Activated T-cell treated with anti-CD3 and anti-CD28 coated beads for 24 hours (primary cell): Measurements from ENCODE around the gene KPTN.

Experiments used
- DNase-seq: peaks from one replicate; pipeline ENCODE4 v3.0.0-alpha.2; 2020; ENCODE audit warnings: low read depth

Gene KPTN

GRCh38 chr19:47483800-47484690 lies at the start of gene KPTN:
KPTN (minus strand) TSS chr19:47484219; CDS start chr19:47484160, 59 bp downstream.
- DNase-seq: peak; percentile 84

- DNase-seq: no peak
These were observed 47.8 kb upstream of the KPTN start for GRCh38 chr19:47531640-47532387.

GRCh38 chr19:47529018-47529742 lies 45.2 kb upstream of the KPTN start:
- DNase-seq: no peak

GRCh38 chr19:47526798-47527197 lies 42.8 kb upstream of the KPTN start:
- DNase-seq: no peak

GRCh38 chr19:47523473-47523872 lies 39.5 kb upstream of the KPTN start:
- no peak for DNase-seq

- DNase-seq: no peak
These were observed 37.6 kb upstream of the KPTN start for GRCh38 chr19:47521473-47522180.

GRCh38 chr19:47520839-47521238 lies 36.8 kb upstream of the KPTN start:
- no peak for DNase-seq

- no peak for DNase-seq
These were observed 36.4 kb upstream of the KPTN start for GRCh38 chr19:47520343-47520806.

- DNase-seq: no peak
These were observed 34.8 kb upstream of the KPTN start for GRCh38 chr19:47518854-47519253.

- peak; percentile 49 for DNase-seq
These were observed 34.1 kb upstream of the KPTN start for GRCh38 chr19:47518139-47518538.

- peak; percentile 100 for DNase-seq
These were observed 31.0 kb upstream of the KPTN start, which contains the start of gene NAPA for GRCh38 chr19:47514869-47515588. NAPA (minus strand) TSS chr19:47515063; CDS start chr19:47514940, 123 bp downstream.

GRCh38 chr19:47514151-47514868 lies 30.3 kb upstream of the KPTN start:
- DNase-seq: no peak

GRCh38 chr19:47512948-47513319 lies 28.9 kb upstream of the KPTN start:
- no peak for DNase-seq

- DNase-seq: no peak
These were observed 28.3 kb upstream of the KPTN start for GRCh38 chr19:47512183-47512947.

- DNase-seq: no peak
These were observed 27.7 kb upstream of the KPTN start for GRCh38 chr19:47511681-47512080.

- no peak for DNase-seq
These were observed 27.1 kb upstream of the KPTN start for GRCh38 chr19:47511128-47511517.

GRCh38 chr19:47510516-47511127 lies 26.6 kb upstream of the KPTN start:
- no peak for DNase-seq

GRCh38 chr19:47509973-47510372 lies 26.0 kb upstream of the KPTN start:
- DNase-seq: no peak
